Lower leg skin (tissue), 4 donors: ENCODE data around the gene THSD4. TPM values are rescaled to one million over a fixed set of nuclear protein-coding genes. Genes with fewer than 3 reads are reported as not detected.

Experiments used
- DNase-seq, 2 donors: peaks; one replicate each; pipeline ENCODE4 v3.0.0-alpha.2; 2019; ENCODE audit warnings: low spot score in 2 of 2
- H3K4me3 ChIP-seq: fragments of 200-600 bp; sonication (generic); 2 replicates; pipeline ENCODE4 v1.5.1; 2017; ENCODE audit warnings: mild to moderate bottlenecking, low read depth; ENCODE audit not compliant: poor library complexity, severe bottlenecking
- POLR2A ChIP-seq, 2 donors: fragments of 450-650 bp; IDR thresholded peaks; one replicate each; pipeline ENCODE4 v1.6.1; 2016 to 2017; ENCODE audit warnings: antibody characterized with exemption in 2 of 2, mild to moderate bottlenecking in 1 of 2, moderate library complexity in 1 of 2
- WGBS, 2 donors: methylation state at CpG; one replicate each; pipeline ENCODE4 v1.1.5; 2018; 5-methylcytosine and 5-hydroxymethylcytosine counted together
- intact Hi-C: fragments of 100-400 bp; cut with DNase I; formaldehyde crosslinking; loops from one replicate; pipeline ENCODE4 v1.15.0; 2023; ENCODE audit warnings: low total_unique reads
- total RNA-seq, 4 donors: library from RNA; depleted of rRNA; stranded (reverse); fragments of >200 nt; gene quantifications; one replicate each; pipeline ENCODE4 v1.1.0, GENCODE V29; 2016
- TF ChIP-seq, protein P1 (sequence below), 3 donors: fragments of 450-650 bp; IDR thresholded peaks; one replicate each; pipeline ENCODE4 v1.5.1; 2016; ENCODE audit warnings: antibody characterized with exemption in 3 of 3, mild to moderate bottlenecking in 3 of 3, moderate library complexity in 2 of 3

THSD4 gene
- total RNA-seq, 4 donors from 2014 or later = 9.3 to 39.2 (median 32.8) TPM

DNA sequence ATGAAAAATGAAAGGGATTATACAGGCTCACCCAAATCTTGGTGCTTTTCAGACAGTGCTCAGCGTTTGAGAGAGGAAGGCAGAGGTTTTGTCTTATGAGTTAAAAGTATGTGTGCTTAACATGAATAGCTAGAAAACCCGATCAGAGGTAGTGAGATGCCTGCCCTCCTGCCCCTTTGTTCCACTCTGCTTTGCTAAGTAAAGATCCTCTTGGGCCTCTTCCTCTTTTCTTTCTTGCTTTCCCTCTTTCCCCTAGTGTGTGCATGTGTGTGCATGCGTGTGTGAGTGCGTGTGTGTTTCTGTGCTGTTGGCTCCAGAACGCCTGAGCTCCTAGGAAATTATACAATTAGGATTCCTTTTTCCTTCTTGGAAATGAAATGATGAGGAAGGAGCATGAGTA lies 433.8 kb downstream of the THSD4 start:
- DNase-seq = no peak
- TF ChIP-seq, protein P1, sequence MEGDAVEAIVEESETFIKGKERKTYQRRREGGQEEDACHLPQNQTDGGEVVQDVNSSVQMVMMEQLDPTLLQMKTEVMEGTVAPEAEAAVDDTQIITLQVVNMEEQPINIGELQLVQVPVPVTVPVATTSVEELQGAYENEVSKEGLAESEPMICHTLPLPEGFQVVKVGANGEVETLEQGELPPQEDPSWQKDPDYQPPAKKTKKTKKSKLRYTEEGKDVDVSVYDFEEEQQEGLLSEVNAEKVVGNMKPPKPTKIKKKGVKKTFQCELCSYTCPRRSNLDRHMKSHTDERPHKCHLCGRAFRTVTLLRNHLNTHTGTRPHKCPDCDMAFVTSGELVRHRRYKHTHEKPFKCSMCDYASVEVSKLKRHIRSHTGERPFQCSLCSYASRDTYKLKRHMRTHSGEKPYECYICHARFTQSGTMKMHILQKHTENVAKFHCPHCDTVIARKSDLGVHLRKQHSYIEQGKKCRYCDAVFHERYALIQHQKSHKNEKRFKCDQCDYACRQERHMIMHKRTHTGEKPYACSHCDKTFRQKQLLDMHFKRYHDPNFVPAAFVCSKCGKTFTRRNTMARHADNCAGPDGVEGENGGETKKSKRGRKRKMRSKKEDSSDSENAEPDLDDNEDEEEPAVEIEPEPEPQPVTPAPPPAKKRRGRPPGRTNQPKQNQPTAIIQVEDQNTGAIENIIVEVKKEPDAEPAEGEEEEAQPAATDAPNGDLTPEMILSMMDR (IDR thresholded peaks at IDR 0.05) = no peak
- no peak for TF ChIP-seq POLR2A (IDR thresholded peaks at IDR 0.05)
- intact Hi-C loops = loop anchor here (5.0 kb wide), 1 partner anchor 1303 kb away; no protein-coding TSS in a partner anchor
- WGBS, 2 donors = 37 to 39% methylated on average over 5 of the region's 5 CpGs
- no peak overlapping the region for H3K4me3 ChIP-seq

DNA sequence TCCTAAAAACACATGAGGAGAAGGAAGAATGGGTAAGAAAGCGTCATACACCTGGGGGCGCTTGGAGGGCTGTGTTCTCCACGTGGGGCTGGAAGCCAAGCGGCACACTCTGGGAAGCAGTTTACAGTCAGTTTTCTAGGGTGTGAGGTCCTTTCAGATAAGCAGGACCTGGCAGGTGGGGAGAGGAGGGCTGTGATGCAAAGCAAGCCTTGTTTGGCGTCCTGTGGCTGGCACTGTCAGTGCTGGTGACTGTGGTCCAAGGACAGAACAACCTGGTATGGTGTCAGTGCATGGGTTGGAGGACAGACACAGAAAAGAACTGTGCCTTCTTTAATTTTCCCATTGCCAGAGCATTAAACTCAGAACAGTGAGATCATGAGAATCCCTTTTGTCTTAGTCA lies 434.4 kb downstream of the THSD4 start:
- DNase-seq = no peak
- intact Hi-C loops = loop anchor here (5.0 kb wide), 1 partner anchor 1303 kb away; no protein-coding TSS in a partner anchor
- TF ChIP-seq, protein P1 (IDR thresholded peaks at IDR 0.05) = no peak
- TF ChIP-seq POLR2A (IDR thresholded peaks at IDR 0.05) = no peak
- H3K4me3 ChIP-seq = no peak overlapping the region
- WGBS, 2 donors = 33 to 59% methylated on average over 5 of the region's 5 CpGs

DNA sequence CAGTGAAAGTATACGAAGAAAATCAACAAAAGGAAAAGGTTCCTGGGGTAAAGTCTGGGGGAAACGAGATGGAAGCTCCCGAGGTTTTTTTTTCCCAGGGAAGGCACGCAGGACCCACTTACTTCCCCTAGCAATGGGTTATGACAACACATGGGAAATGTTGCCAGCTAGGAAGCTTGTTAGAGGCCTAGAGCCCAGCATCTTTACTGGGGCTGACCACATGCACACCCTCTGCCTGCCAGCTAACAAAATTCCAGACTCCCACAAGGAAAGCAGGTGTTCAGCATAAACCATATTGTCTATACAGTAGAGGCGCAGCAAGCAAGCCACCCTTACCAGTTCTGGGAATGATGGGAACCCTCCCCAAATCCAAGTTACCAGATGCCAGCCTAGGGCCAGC lies 436.3 kb downstream of the THSD4 start:
- WGBS, 2 donors = 77 to 85% methylated on average over 5 of the region's 5 CpGs
- DNase-seq = no peak
- intact Hi-C loops = no loop called here
- H3K4me3 ChIP-seq = no peak overlapping the region
- TF ChIP-seq, protein P1 (IDR thresholded peaks at IDR 0.05) = no peak
- no peak for TF ChIP-seq POLR2A (IDR thresholded peaks at IDR 0.05)

DNA sequence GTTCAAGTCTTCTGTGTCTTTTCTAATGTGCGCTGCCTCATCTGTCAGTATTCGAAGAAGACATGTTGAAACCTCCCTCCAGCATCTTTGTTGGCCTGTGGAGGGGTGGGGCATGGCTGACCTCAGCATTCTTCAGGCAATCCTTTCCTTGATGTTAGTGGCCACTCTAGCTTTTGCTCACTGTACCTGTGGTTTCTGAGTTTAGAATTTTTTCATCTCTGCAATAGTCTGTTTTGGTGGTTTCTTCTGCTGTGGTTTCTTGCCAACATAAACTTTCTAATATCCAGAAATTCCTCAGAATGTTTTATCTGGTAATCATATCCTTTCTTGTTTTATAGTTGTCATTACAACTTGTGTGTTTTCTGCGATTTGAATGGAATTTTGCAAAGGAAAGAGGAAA lies 443.8 kb downstream of the THSD4 start:
- TF ChIP-seq, protein P1 (IDR thresholded peaks at IDR 0.05) = no peak
- TF ChIP-seq POLR2A (IDR thresholded peaks at IDR 0.05) = no peak
- intact Hi-C loops = no loop called here
- 64 to 72% methylated on average over 3 of the region's 3 CpGs for WGBS, 2 donors
- H3K4me3 ChIP-seq = no peak overlapping the region
- DNase-seq = no peak

DNA sequence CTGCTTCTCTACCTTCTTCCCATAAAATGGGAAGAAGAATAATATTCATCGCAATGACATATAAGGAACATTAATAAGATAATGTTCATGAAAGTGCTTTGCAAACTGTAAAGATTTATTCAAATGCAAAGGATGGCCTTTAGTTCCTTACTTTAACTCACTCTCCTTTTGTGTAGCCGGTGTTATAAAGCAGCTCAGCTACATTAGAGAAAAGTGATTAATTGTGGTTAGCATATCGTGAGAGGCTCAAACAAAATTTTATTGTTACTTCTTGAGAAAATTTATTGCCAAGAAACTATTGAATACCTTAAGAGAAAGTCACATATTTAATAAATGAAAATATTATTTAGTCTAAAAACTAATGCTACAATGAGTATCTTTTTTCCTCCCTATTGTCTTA lies 444.3 kb downstream of the THSD4 start:
- intact Hi-C loops = loop anchor here (2.0 kb wide), 1 partner anchor 41 kb away; no protein-coding TSS in a partner anchor
- no peak for DNase-seq
- no peak overlapping the region for H3K4me3 ChIP-seq
- TF ChIP-seq, protein P1 (IDR thresholded peaks at IDR 0.05) = no peak
- no peak for TF ChIP-seq POLR2A (IDR thresholded peaks at IDR 0.05)
- 56 to 62% methylated on average over 3 of the region's 3 CpGs for WGBS, 2 donors

DNA sequence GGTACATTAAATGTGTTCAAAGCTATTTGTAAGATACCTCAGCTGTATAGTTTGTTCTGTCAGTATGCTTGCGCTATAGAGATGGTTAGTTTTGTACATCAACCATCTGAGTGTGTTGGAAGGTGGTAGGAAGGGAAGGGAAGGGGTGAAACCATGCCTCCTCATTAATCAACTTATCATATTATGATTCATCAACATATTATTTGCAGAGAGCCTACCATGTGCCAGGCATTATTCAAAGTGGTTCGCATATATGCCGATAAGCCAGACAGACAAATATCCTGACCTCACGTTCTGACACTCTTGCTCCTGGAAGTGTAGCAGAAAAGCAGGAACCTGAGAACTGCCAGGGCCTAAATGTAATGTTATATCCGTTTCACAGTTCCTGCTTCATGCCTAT lies 447.0 kb downstream of the THSD4 start:
- no peak for TF ChIP-seq POLR2A (IDR thresholded peaks at IDR 0.05)
- TF ChIP-seq, protein P1 (IDR thresholded peaks at IDR 0.05) = no peak
- intact Hi-C loops = no loop called here
- 66 to 76% methylated on average over 5 of the region's 5 CpGs for WGBS, 2 donors
- no peak overlapping the region for H3K4me3 ChIP-seq
- no peak for DNase-seq
